KMS-11 (cell line): ENCODE data around the gene ALDH9A1.
"Not testable (repeated sequence)": the region's sequence is repeated elsewhere in the genome, so short reads cannot be mapped to it uniquely, and the experiment has no call there.

Source experiments
- H2AFZ ChIP-seq: fragments of 200-600 bp; sonication (generic); 2 replicates; pipeline ENCODE4 v1.6.1; 2016; ENCODE audit warnings: antibody characterized with exemption, mixed run types, low read depth
- H3K27ac ChIP-seq: fragments of 200-600 bp; sonication (generic); 2 replicates; pipeline ENCODE4 v1.6.1; 2016; ENCODE audit warnings: mild to moderate bottlenecking, mixed run types
- H3K27me3 ChIP-seq: fragments of 200-600 bp; sonication (generic); 2 replicates; pipeline ENCODE4 v1.6.1; 2017; ENCODE audit warnings: mild to moderate bottlenecking, low read depth, mixed run types, moderate library complexity; ENCODE audit not compliant: insufficient read depth
- H3K36me3 ChIP-seq: fragments of 200-600 bp; sonication (generic); 2 replicates; pipeline ENCODE4 v1.6.1; 2017; ENCODE audit warnings: mild to moderate bottlenecking, mixed run types; ENCODE audit not compliant: insufficient read depth
- H3K4me1 ChIP-seq: fragments of 200-600 bp; sonication (generic); 2 replicates; pipeline ENCODE4 v1.6.1; 2016; ENCODE audit warnings: mild to moderate bottlenecking, low read depth, mixed run types; ENCODE audit not compliant: poor library complexity, severe bottlenecking
- H3K4me2 ChIP-seq: fragments of 200-600 bp; sonication (generic); 2 replicates; pipeline ENCODE4 v1.7.0; 2016; ENCODE audit warnings: mild to moderate bottlenecking, mixed run types
- H3K4me3 ChIP-seq: fragments of 200-600 bp; sonication (generic); IDR thresholded peaks from 2 replicates; pipeline ENCODE4 v1.6.1; 2017; ENCODE audit warnings: low read depth, low read length, mixed read lengths; ENCODE audit not compliant: insufficient read depth
- H3K79me2 ChIP-seq: fragments of 200-600 bp; sonication (generic); 2 replicates; pipeline ENCODE4 v1.6.1; 2016; ENCODE audit warnings: low read depth, mixed run types; ENCODE audit not compliant: insufficient read depth
- H3K9ac ChIP-seq: fragments of 200-600 bp; sonication (generic); 2 replicates; pipeline ENCODE4 v1.6.1; 2016; ENCODE audit warnings: mild to moderate bottlenecking, mixed run types
- H4K20me1 ChIP-seq: fragments of 200-600 bp; sonication (generic); 2 replicates; pipeline ENCODE4 v1.6.1; 2016; ENCODE audit warnings: mild to moderate bottlenecking, mixed run types; ENCODE audit not compliant: insufficient read depth
- CTCF ChIP-seq: fragments of 200-600 bp; sonication (generic); conservative IDR thresholded peaks from 2 replicates; pipeline ENCODE4 v1.6.1; 2017; ENCODE audit warnings: low read depth, mild to moderate bottlenecking, antibody characterized with exemption, low read length, moderate library complexity, mixed read lengths

The ALDH9A1 gene

GRCh38 chr1:165726169-165726568 lies 27.8 kb upstream of the ALDH9A1 start:
- H3K27ac ChIP-seq, result no peak overlapping the region
- H4K20me1 ChIP-seq, result no peaks in the 10 kb centered on the region
- H3K4me3 ChIP-seq, result no peak overlapping the region
- H3K4me2 ChIP-seq, result no peak overlapping the region
- H2AFZ ChIP-seq, result no peak overlapping the region
- H3K36me3 ChIP-seq, result no peaks in the 10 kb centered on the region; the same call in 1 of the 2 replicates
- H3K9ac ChIP-seq, result no peak overlapping the region
- no peak for TF ChIP-seq CTCF
- peaks cover 13% of the 10 kb centered on the region for H3K4me1 ChIP-seq
- H3K79me2 ChIP-seq, result no peaks in the 10 kb centered on the region
- H3K27me3 ChIP-seq, result no peaks in the 10 kb centered on the region

DNA sequence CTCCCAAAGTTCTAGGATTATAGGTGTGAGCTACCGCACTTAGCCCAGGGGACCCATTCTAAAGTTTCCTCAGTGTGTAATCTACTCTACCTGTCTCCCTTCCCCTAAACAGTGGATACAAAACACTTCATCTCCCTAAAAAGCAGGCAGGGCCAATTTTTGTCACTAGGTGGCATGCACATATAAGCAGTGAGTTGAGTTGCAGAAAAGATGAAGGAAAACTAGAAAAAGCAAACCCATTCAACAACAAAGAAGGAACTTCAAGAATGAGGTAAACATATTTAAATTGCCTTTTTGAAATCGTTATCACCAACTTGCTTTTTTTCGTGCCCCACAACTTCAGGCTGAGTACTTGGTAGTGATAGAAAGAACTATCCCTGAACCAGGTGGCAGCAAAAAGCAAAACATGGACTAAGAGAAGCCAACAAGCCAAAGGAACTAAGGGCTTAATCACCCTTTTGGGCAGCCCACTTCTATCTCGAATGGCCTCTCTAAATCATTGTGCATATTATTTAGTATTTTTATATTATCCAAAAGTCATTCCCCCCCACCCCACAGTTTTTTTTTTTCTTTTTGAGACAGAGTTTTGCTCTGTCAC lies 19.7 kb upstream of the ALDH9A1 start:
- Histone ChIP-seq H3K4me3 (no peak overlapping the region), H2AFZ (no peak overlapping the region)
- TF ChIP-seq CTCF, result peak; percentile 95

GRCh38 chr1:165716265-165717051 lies 18.1 kb upstream of the ALDH9A1 start:
- not testable (repeated sequence) for H3K4me3 ChIP-seq, H4K20me1 ChIP-seq, H3K79me2 ChIP-seq, H3K9ac ChIP-seq, H3K4me2 ChIP-seq, H3K4me1 ChIP-seq, H2AFZ ChIP-seq, H3K27me3 ChIP-seq, H3K36me3 ChIP-seq, H3K27ac ChIP-seq

More for the DNA sequence above, 19.7 kb upstream of the ALDH9A1 start:
- Histone ChIP-seq H3K27me3 (no peaks in the 10 kb centered on the region), H3K27ac (no peak overlapping the region), H3K79me2 (no peaks in the 10 kb centered on the region), H4K20me1 (no peaks in the 10 kb centered on the region), H3K9ac (no peak overlapping the region), H3K4me2 (no peak overlapping the region), H3K36me3 (no peaks in the 10 kb centered on the region), H3K4me1 (no peaks in the 10 kb centered on the region)

GRCh38 chr1:165712764-165713163 lies 14.4 kb upstream of the ALDH9A1 start:
- Histone ChIP-seq H3K4me1 (no peaks in the 10 kb centered on the region), H3K4me3 (no peak overlapping the region), H3K36me3 (no peaks in the 10 kb centered on the region), H3K4me2 (no peak overlapping the region), H4K20me1 (no peaks in the 10 kb centered on the region), H3K27ac (no peak overlapping the region), H3K27me3 (no peaks in the 10 kb centered on the region), H2AFZ (no peak overlapping the region), H3K9ac (no peak overlapping the region), H3K79me2 (no peaks in the 10 kb centered on the region)
- no peak for TF ChIP-seq CTCF
